Fibroblast of the aortic adventitia (primary cell): ENCODE data around the gene ZBTB21. TPM values are rescaled to one million over a fixed set of nuclear protein-coding genes. Genes with fewer than 3 reads are reported as not detected.

Source experiments
- DNase-seq: peaks from one replicate; pipeline ENCODE4 v3.0.0-alpha.2; 2010; ENCODE audit warnings: low read depth
- H3K4me3 ChIP-seq: 2 replicates; pipeline ENCODE4 v1.5.1; 2011; ENCODE audit warnings: low read depth, mild to moderate bottlenecking, control low read depth, low read length, moderate library complexity
- CTCF ChIP-seq: IDR thresholded peaks from 2 replicates; pipeline ENCODE4 v1.5.1; 2011; ENCODE audit warnings: mild to moderate bottlenecking, low read length, control low read depth, inconsistent platforms; ENCODE audit not compliant: insufficient read depth
- total RNA-seq: library from RNA; depleted of rRNA; stranded (reverse); fragments of >200 nt; gene quantifications from 2 replicates; pipeline ENCODE4 v1.2.3, GENCODE V29; 2012; ENCODE audit warnings: low replicate concordance

ZBTB21 gene
- total RNA-seq, 1 donor, result 15.4 TPM

GRCh38 chr21:42013376-42013775 lies 3.2 kb upstream of the ZBTB21 start:
- no peak overlapping the region for H3K4me3 ChIP-seq
- TF ChIP-seq CTCF, result no peak

GRCh38 chr21:42012763-42013329 lies 2.7 kb upstream of the ZBTB21 start:
- DNase-seq, result no peak
- no peak for TF ChIP-seq CTCF
- H3K4me3 ChIP-seq, result no peak overlapping the region

More at GRCh38 chr21:42013376-42013775, 3.2 kb upstream of the ZBTB21 start:
- no peak for DNase-seq

- no peak for TF ChIP-seq CTCF
- H3K4me3 ChIP-seq, result no peak overlapping the region
- no peak for DNase-seq
Measured at GRCh38 chr21:42012344-42012743, 2.2 kb upstream of the ZBTB21 start.

- H3K4me3 ChIP-seq, result peak overlapping the region; percentile 71
- TF ChIP-seq CTCF, result no peak
- DNase-seq, result no peak
Measured at GRCh38 chr21:42010507-42011495, 641 bp upstream of the ZBTB21 start.

- TF ChIP-seq CTCF, result peak; percentile 33
- H3K4me3 ChIP-seq, result peak overlapping the region; percentile 76
- peak; percentile 63 for DNase-seq
Measured at GRCh38 chr21:42009018-42009830, 936 bp downstream of the ZBTB21 start.

- no peak for TF ChIP-seq CTCF
- DNase-seq, result no peak
- H3K4me3 ChIP-seq, result no peak overlapping the region
Measured at GRCh38 chr21:42007356-42007940, 2.7 kb downstream of the ZBTB21 start.
